ENCODE data around the gene PREX1. TPM values are rescaled to one million over a fixed set of nuclear protein-coding genes. Genes with fewer than 3 reads are reported as not detected.

Gene PREX1
- total RNA-seq, 2 donors from 2014 or later = 7.4 to 37.9 TPM

DNA sequence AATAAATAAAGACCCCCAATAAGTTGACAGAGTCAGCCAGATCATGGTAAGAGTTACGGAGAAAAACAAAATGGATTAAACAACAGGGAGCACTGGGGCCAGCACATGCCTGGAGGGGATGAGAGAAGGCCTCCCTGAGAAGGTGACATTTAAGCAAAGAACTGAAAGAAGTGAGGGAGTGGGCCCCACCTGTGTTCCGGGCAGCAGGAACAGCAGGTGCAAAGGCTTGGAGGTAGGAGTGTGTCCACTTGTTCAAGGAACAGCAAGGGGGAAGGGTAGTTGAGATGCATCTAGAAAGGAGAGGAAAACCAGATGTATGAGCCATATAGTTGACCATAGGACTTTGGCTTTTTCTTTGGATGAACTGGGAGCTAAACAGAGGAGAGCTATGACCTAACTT is 7.6 kb upstream of the PREX1 start:
- intact Hi-C loops (cut with DNase I) = no loop called here
- Histone ChIP-seq H3K27me3 (replicated peaks; ENCODE audit: insufficient read depth) (no peaks in the 10 kb centered on the region), H3K36me3 (no peaks in the 10 kb centered on the region), H3K27ac (no peak overlapping the region), H3K9me3 (no peaks in the 10 kb centered on the region), H3K4me1 (replicated peaks) (no peaks in the 10 kb centered on the region), H3K4me3 (no peak overlapping the region)
- no peak for TF ChIP-seq POLR2A (IDR thresholded peaks at IDR 0.05)
- TF ChIP-seq, protein P1, sequence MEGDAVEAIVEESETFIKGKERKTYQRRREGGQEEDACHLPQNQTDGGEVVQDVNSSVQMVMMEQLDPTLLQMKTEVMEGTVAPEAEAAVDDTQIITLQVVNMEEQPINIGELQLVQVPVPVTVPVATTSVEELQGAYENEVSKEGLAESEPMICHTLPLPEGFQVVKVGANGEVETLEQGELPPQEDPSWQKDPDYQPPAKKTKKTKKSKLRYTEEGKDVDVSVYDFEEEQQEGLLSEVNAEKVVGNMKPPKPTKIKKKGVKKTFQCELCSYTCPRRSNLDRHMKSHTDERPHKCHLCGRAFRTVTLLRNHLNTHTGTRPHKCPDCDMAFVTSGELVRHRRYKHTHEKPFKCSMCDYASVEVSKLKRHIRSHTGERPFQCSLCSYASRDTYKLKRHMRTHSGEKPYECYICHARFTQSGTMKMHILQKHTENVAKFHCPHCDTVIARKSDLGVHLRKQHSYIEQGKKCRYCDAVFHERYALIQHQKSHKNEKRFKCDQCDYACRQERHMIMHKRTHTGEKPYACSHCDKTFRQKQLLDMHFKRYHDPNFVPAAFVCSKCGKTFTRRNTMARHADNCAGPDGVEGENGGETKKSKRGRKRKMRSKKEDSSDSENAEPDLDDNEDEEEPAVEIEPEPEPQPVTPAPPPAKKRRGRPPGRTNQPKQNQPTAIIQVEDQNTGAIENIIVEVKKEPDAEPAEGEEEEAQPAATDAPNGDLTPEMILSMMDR (IDR thresholded peaks at IDR 0.05) = no peak
- no peak for TF ChIP-seq POLR2AphosphoS5 (IDR thresholded peaks at IDR 0.05)
- WGBS = 87% methylated on average over 2 of the region's 2 CpGs
- no peak for DNase-seq (ENCODE audit: low spot score)

DNA sequence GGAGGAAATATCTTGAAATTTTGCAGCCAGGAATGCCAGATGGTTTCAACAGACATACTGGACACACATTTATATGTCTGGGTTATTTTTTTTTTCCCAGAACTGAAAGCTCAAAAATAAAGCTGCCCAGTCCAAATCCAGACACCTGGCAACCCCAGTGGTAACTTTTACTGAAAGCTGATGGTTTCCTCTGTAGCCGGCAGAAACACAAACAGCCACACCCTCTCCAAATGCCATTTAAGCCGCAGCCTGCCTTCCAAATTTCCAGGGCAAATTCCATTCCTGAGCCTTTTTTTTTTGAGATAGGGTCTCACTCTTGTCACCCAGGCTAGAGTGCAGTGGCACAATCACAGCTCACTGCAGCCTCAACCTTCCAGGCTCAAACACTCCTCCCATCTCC is 6.5 kb upstream of the PREX1 start:
- 35% methylated on average over 2 of the region's 2 CpGs for WGBS

DNA sequence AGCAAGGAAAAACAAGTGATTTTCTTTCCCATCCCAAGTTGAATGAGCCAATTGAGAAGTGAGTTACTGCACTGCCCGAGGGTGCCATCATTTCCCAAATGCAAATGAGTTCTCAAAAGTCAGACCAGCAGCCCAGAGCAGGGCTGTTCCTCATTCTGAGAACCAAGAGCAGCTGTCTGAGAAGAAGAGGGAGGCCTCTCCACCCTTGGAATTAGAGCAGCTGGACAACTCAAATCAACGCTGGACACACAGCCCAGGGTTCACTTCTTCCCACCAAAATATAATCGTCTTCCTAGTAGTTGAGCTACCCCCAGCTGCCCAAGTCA is 4.6 kb upstream of the PREX1 start:
- TF ChIP-seq POLR2A (IDR thresholded peaks at IDR 0.05) = no peak
- TF ChIP-seq, protein P1 (IDR thresholded peaks at IDR 0.05) = no peak
- no peak for TF ChIP-seq POLR2AphosphoS5 (IDR thresholded peaks at IDR 0.05)
- no peaks in the 10 kb centered on the region for H3K9me3 ChIP-seq
- no peaks in the 10 kb centered on the region for H3K27me3 ChIP-seq (replicated peaks; ENCODE audit: insufficient read depth)
- H3K36me3 ChIP-seq = no peaks in the 10 kb centered on the region
- no peak overlapping the region for H3K27ac ChIP-seq
- intact Hi-C loops (cut with DNase I) = no loop called here
- H3K4me3 ChIP-seq = no peak overlapping the region
- DNase-seq (ENCODE audit: low spot score) = no peak
- no peaks in the 10 kb centered on the region for H3K4me1 ChIP-seq (replicated peaks)
- 58% methylated on average over 3 of the region's 3 CpGs for WGBS

More for the DNA sequence above, 6.5 kb upstream of the PREX1 start:
- no peaks in the 10 kb centered on the region for H3K36me3 ChIP-seq
- H3K4me3 ChIP-seq = no peak overlapping the region
- H3K27me3 ChIP-seq (replicated peaks; ENCODE audit: insufficient read depth) = no peaks in the 10 kb centered on the region
- H3K4me1 ChIP-seq (replicated peaks) = no peaks in the 10 kb centered on the region
- TF ChIP-seq POLR2AphosphoS5 (IDR thresholded peaks at IDR 0.05) (no peak), POLR2A (IDR thresholded peaks at IDR 0.05) (no peak)
- TF ChIP-seq, protein P1 (IDR thresholded peaks at IDR 0.05) = no peak
- no peaks in the 10 kb centered on the region for H3K9me3 ChIP-seq
- DNase-seq (ENCODE audit: low spot score) = no peak
- intact Hi-C loops (cut with DNase I) = no loop called here
- H3K27ac ChIP-seq = no peak overlapping the region

DNA sequence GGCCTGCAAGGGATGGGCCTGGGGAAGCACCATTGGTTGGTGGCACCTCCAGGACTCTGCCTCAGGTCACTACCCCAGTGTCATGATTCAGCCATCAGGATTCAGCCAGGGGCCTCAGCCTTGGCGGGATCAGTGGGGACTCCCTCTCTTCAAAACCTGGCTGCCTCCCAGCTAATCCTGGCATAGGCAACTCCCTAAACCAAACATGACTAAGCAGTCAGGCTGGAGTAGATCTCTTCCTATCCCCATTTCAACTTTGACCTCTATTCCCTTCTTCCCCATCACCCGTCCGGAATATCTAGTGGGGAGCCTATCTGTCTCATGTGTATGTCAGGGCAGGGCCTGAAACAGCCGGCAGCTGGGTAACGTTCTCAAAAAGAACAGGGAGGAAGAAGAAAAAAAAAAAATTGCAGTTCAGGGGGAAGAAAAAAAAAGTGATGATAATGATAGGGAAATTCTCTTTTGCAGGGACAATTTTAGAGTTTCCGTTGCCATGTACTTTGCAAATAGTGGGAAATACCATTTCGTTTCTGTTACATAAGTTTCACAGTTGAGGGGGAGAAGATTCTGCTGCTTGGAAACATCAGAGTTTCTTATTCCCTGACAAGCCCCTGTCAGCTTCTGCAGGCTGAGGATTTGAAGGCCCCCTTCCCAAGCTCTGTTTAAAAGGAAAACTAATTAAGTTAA is 4.1 kb upstream of the PREX1 start:
- no peak for TF ChIP-seq POLR2AphosphoS5 (IDR thresholded peaks at IDR 0.05)
- TF ChIP-seq, protein P1 (IDR thresholded peaks at IDR 0.05) = no peak
- no peak for TF ChIP-seq POLR2A (IDR thresholded peaks at IDR 0.05)
- intact Hi-C loops (cut with DNase I) = no loop called here
- Histone ChIP-seq H3K27ac (no peak overlapping the region), H3K9me3 (no peaks in the 10 kb centered on the region), H3K27me3 (replicated peaks; ENCODE audit: insufficient read depth) (no peaks in the 10 kb centered on the region), H3K4me3 (no peak overlapping the region), H3K4me1 (replicated peaks) (no peaks in the 10 kb centered on the region), H3K36me3 (no peaks in the 10 kb centered on the region)
- DNase-seq (ENCODE audit: low spot score) = no peak
- WGBS = 48% methylated on average over 7 of the region's 7 CpGs

DNA sequence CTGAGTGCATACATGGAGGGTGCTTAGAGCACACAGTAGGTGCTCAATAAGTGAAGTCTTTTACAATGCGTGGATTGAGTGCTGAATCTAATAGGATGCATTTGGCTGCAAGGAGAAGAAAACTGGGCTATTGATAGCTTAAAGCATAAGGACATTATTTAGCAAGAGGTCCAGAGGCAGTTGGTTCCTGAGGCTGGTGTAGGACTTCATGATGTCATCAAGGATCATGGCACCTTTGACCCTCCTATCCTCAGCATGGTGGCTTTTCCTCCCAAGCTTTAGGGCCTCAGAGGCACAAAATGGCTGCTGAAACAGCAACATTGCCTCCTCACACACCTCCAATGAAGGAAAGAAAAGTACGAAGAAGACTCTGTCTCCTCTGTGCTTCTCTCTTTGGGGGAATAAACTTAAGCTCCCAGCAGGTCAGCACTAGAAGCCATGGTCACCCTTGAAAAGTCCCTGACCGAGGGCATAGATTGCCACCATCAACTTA is 3.1 kb upstream of the PREX1 start:
- Histone ChIP-seq H3K9me3 (no peaks in the 10 kb centered on the region), H3K4me1 (replicated peaks) (no peaks in the 10 kb centered on the region), H3K4me3 (no peak overlapping the region), H3K27ac (no peak overlapping the region), H3K36me3 (no peaks in the 10 kb centered on the region), H3K27me3 (replicated peaks; ENCODE audit: insufficient read depth) (no peaks in the 10 kb centered on the region)
- WGBS = 96% methylated on average over 3 of the region's 3 CpGs
- TF ChIP-seq, protein P1 (IDR thresholded peaks at IDR 0.05) = no peak
- no peak for TF ChIP-seq POLR2AphosphoS5 (IDR thresholded peaks at IDR 0.05)
- no peak for TF ChIP-seq POLR2A (IDR thresholded peaks at IDR 0.05)
- no peak for DNase-seq (ENCODE audit: low spot score)
- intact Hi-C loops (cut with DNase I) = no loop called here

All from prostate gland (tissue), 2 donors.